GM23338 (cell line): ENCODE data around the gene NOP10.
"Not testable (repeated sequence)": the region's sequence is repeated elsewhere in the genome, so short reads cannot be mapped to it uniquely, and the experiment has no call there.

Experiments used
- CREB1 ChIP-seq: fragments of 250-450 bp; sonication (Bioruptor Pico); IDR thresholded peaks from 2 replicates; pipeline ENCODE4 v1.5.0; 2020; ENCODE audit warnings: low read depth, mild to moderate bottlenecking, moderate library complexity
- EZH2 ChIP-seq: fragments of 200-600 bp; sonication (generic); IDR thresholded peaks from one replicate; pipeline ENCODE4 v1.8.0; 2017; ENCODE audit warnings: antibody characterized with exemption, mild to moderate bottlenecking, low read depth; ENCODE audit not compliant: unreplicated experiment
- TF ChIP-seq, protein P1 (sequence below), 2 experiments: fragments of 200-600 bp in 1 of 2; sonication (generic) in 1 of 2; conservative IDR thresholded peaks; 2 replicates each; pipeline versions ENCODE4 v1.5.1 to v1.6.1; 2016 to 2017; ENCODE audit warnings: antibody characterized with exemption in 2 of 2, low read depth in 2 of 2, mild to moderate bottlenecking in 2 of 2, moderate library complexity in 1 of 2
- TF ChIP-seq, protein P2 (sequence below): IDR thresholded peaks from one replicate; pipeline ENCODE4 v1.6.1; 2018; ENCODE audit warnings: antibody characterized with exemption; ENCODE audit not compliant: unreplicated experiment

DNA sequence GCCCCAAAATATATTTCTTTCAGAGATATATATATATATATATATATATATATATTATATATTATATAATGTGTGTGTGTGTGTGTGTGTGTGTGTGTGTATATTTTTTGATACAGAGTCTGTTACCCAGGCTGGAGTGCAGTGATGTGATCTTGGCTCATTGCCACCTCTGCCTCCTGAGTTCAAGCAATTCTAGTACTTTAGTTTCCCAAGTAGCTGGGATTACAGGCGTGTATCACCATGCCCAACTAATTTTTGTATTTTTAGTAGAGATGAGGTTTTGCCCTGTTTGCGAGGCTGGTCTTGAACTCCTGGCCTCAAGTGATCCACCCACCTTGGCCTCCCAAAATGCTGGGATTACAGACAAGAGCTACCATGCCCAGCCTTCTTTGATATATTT, 32.6 kb upstream of the NOP10 start:
- TF ChIP-seq, protein P1, sequence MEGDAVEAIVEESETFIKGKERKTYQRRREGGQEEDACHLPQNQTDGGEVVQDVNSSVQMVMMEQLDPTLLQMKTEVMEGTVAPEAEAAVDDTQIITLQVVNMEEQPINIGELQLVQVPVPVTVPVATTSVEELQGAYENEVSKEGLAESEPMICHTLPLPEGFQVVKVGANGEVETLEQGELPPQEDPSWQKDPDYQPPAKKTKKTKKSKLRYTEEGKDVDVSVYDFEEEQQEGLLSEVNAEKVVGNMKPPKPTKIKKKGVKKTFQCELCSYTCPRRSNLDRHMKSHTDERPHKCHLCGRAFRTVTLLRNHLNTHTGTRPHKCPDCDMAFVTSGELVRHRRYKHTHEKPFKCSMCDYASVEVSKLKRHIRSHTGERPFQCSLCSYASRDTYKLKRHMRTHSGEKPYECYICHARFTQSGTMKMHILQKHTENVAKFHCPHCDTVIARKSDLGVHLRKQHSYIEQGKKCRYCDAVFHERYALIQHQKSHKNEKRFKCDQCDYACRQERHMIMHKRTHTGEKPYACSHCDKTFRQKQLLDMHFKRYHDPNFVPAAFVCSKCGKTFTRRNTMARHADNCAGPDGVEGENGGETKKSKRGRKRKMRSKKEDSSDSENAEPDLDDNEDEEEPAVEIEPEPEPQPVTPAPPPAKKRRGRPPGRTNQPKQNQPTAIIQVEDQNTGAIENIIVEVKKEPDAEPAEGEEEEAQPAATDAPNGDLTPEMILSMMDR (conservative IDR thresholded peaks at IDR 0.05; ENCODE audit: low read depth in 2 of 2): not testable (repeated sequence)
- not testable (repeated sequence) for TF ChIP-seq EZH2; CREB1 (CRISPR knock-in tag)
- TF ChIP-seq, protein P2, sequence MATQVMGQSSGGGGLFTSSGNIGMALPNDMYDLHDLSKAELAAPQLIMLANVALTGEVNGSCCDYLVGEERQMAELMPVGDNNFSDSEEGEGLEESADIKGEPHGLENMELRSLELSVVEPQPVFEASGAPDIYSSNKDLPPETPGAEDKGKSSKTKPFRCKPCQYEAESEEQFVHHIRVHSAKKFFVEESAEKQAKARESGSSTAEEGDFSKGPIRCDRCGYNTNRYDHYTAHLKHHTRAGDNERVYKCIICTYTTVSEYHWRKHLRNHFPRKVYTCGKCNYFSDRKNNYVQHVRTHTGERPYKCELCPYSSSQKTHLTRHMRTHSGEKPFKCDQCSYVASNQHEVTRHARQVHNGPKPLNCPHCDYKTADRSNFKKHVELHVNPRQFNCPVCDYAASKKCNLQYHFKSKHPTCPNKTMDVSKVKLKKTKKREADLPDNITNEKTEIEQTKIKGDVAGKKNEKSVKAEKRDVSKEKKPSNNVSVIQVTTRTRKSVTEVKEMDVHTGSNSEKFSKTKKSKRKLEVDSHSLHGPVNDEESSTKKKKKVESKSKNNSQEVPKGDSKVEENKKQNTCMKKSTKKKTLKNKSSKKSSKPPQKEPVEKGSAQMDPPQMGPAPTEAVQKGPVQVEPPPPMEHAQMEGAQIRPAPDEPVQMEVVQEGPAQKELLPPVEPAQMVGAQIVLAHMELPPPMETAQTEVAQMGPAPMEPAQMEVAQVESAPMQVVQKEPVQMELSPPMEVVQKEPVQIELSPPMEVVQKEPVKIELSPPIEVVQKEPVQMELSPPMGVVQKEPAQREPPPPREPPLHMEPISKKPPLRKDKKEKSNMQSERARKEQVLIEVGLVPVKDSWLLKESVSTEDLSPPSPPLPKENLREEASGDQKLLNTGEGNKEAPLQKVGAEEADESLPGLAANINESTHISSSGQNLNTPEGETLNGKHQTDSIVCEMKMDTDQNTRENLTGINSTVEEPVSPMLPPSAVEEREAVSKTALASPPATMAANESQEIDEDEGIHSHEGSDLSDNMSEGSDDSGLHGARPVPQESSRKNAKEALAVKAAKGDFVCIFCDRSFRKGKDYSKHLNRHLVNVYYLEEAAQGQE: not testable (repeated sequence)
